Stimulated activated CD4-positive, alpha-beta T cell treated with anti-CD3 and anti-CD28 coated beads, Interleukin-2, amount 100 ng/mL, for 24 hours (primary cell): ENCODE measurements around the gene CCDC201.
"Not testable (repeated sequence)": the region's sequence is repeated elsewhere in the genome, so short reads cannot be mapped to it uniquely, and the experiment has no call there.

Experiments used
- DNase-seq, 2 donors: peaks; one replicate each; pipeline ENCODE4 v3.0.0-alpha.2; 2020

CCDC201 gene

GRCh38 chr7:45813771-45814170 lies 59.1 kb downstream of the CCDC201 start:
- DNase-seq = not testable (repeated sequence)

GRCh38 chr7:45812946-45813345 lies 59.9 kb downstream of the CCDC201 start:
- DNase-seq = no peak

- DNase-seq = not testable (repeated sequence)
These were observed 61.1 kb downstream of the CCDC201 start for GRCh38 chr7:45811652-45812234.

- not testable (repeated sequence) for DNase-seq
These were observed 62.4 kb downstream of the CCDC201 start for GRCh38 chr7:45810451-45811005.
